ENCODE measurements around the gene NRG2.

The NRG2 gene

DNA sequence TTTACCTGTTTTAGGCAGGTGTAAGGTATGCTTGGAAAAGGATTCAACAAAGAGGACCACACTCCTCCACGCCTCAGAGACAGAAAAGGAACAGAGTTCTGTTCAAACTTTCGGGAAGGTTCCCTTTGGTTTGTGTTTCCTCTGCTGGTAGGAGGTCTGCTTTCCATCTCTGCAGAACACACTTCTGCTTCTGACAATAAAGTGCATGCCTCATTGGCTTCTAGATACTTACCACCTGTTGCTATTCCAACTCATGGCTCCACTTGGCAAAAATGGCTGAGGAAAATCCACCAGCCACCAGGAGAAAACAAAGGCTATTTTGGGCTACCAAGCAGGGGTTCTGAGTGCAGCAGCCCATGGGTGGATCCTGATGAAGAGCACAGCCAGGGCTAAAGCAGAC, 112.7 kb downstream of the NRG2 start:
- DNase-seq = no peak

GRCh38 chr5:139926797-139927503, 116.1 kb downstream of the NRG2 start:
- DNase-seq = no peak

- no peak for DNase-seq
These were observed 117.2 kb downstream of the NRG2 start for GRCh38 chr5:139925650-139926640.

DNA sequence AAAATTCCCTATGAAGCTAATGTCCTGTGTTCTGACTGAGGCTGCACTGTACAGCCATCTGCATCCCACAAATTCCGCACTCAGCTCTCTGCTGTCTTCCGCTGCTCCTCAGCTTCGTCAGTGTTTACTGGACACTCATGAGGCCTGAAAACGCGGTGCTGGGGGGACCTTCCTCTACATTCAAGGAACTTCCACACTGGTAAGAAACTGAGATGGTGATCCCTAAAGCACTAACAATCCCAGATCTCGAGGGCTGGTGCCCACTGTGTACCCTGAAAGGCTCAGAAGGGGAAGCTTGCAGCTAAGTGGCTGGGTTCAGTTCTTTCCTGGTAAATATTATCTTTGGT, 117.9 kb downstream of the NRG2 start:
- no peak for DNase-seq

DNA sequence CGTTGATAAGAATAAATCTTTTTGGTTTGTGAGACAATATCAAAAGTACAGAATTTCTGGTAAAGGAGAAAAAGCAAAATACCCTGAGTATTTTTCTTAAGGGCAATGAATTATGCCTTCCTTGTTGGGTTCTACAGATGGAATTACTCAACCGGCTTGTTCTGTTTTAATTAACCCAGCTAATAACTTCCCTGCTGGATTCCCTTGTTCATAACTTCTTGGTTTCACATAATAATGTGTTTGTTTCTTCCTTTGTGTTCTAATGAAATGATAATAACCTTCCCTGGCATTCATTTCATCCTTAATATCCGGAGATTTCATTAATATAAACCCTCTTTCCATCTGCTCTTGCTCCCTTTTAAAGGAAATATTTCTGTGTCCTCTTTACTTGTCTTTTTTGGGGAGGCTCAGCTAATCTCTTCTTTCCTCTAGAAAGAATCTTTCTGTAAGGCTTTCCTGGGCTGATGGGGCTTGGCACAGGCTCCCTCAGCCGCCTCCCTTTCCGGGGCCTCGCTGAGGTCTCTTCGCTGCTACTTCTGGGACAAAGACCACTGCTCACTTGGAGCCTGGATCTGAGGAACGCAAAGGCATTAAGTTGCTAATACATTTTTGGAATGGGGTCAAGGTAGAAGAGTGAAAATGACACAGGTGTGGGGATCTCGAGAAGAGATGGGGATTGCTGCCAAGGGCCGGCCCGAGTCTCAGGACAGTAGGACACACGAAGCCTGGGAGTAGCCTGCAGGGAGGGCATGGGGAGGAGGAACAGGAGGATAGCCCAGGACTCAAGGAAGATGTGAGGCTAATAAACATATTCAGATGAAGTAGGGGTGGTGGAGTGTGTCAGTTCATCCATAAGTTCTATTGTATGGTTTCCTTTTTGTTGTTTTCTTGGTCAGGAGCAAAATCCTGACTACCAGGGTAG, 118.5 kb downstream of the NRG2 start:
- DNase-seq = no peak

- DNase-seq = no peak
These were observed 123.8 kb downstream of the NRG2 start for GRCh38 chr5:139919308-139919707.

GRCh38 chr5:139915834-139916233, 127.3 kb downstream of the NRG2 start:
- DNase-seq = no peak

- no peak for DNase-seq
These were observed 127.8 kb downstream of the NRG2 start for GRCh38 chr5:139915266-139915665.

DNA sequence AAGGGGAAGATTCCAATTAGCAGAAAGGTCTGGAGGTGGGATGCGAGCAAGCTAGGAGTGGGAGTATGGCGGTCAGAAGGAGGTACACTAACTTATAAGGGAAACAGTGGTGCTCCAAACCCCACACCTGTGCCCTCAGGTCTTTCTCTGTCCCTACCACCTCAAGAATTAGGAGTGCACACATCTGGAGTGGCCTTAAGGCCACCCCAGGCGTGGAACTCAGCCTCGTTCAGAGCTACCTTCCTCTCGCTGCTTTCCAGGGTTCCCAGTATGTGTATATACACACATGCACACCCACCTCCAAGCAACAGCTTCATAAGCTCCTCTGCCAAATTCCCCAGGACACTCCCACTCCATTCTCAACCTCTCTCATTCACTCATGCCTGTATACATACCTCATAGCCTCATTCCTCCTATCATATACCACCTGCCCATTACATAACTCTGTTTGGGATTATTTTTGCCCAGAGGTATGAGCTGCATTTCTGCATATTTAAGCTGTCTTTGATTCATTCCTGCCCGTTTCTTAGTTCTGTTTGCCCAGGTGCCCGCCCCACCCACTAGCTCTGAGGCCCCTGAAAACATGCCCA, 128.8 kb downstream of the NRG2 start:
- no peak for DNase-seq

DNA sequence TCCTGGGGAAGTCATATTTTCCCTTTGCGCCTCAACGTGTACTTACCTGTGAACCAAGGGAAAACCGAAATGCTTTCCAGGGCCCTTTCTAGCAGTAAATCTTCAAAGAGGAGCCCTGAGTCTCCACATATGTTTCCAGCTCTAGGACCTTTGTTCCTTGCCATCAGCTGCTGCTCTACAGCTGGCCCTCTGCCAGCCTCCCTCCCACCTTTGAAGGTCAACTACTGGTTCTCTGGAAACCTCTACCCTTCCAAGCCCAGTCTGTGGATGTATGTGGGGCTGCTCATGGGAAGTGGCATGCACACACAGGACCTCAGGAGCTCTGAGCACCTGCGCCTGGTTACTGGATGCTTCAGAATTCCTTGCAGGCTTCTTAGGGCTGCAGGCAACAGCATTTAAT, 130.3 kb downstream of the NRG2 start:
- no peak for DNase-seq

DNA sequence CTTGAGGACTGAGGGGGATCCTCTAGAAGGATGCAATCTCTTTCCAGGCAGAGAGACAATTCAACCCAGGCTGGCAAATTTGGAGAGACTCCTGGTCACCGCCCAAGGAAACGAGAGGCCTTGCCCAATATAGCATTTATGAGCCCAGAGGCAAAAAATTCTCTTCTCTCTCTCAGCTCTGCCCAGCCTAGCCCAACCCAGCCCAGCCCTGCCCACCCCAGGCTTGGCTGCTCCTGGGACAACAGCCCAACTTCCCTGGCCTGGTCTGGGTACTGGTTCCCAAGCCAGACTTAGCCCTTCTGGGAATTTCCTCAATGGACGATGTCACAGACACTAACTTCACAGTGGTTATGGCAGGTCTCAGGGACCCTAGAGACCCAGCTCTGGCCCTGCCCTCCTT, 130.9 kb downstream of the NRG2 start:
- no peak for DNase-seq

GRCh38 chr5:139911425-139912120, 131.5 kb downstream of the NRG2 start:
- no peak for DNase-seq

GRCh38 chr5:139910901-139911300, 132.2 kb downstream of the NRG2 start:
- DNase-seq = no peak

GRCh38 chr5:139910036-139910435, 133.1 kb downstream of the NRG2 start:
- DNase-seq = no peak

DNA sequence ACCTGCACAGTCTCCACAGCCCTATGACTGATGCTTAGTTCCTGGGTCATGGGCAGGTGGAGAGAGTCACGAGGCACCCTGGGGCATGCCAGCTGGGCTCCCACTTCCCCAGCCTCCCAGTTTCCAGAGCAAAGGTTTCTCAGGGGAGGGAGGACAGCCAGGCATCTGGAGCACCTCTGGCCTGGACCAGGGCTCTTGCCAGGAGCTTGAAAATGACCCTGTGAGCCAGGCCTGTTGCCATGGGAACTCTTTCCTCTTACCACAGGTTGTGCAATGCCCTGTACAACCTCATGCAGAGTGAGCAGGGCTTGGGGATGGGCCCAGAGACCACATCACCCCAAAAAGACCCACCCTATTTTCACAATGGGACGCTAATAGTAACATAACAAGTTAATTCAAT, 134.3 kb downstream of the NRG2 start:
- no peak for DNase-seq

DNA sequence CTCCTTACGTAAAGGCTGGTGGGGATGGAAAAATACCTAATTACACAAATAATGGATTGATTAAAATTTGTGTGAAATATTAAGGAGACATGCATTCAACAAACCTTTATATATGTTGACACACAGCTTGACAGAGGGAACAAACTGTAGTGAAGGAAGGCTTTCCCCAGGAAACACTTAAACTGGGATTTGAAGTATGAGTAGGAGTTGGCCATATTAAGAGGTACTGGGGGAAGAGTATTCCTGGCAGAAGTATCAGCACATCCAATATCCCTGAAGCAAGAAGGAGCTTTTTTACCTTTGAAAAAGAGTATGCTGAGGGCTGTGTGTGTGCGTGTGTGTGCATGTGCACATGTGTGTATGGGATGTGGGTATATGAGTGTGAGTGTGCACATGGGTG, 136.4 kb downstream of the NRG2 start:
- no peak for DNase-seq

- DNase-seq = no peak
These were observed 138.1 kb downstream of the NRG2 start for GRCh38 chr5:139904816-139905661.

DNA sequence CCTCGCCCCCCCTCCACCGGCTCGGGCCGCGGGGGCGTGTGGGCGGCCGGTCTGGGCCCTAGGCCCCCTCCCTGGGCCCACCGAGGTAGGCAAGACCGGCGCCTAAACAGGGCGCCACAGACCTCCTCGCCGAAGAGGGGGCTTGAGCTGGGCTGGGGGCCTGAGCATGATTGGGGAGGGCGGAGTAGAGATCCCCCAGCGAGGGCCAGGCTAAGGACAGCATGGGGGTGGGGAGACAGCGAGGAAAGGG, 138.6 kb downstream of the NRG2 start:
- DNase-seq = no peak

GRCh38 chr5:139903795-139904565, 139.1 kb downstream of the NRG2 start:
- no peak for DNase-seq

GRCh38 chr5:139903450-139903794, 139.7 kb downstream of the NRG2 start:
- no peak for DNase-seq

DNA sequence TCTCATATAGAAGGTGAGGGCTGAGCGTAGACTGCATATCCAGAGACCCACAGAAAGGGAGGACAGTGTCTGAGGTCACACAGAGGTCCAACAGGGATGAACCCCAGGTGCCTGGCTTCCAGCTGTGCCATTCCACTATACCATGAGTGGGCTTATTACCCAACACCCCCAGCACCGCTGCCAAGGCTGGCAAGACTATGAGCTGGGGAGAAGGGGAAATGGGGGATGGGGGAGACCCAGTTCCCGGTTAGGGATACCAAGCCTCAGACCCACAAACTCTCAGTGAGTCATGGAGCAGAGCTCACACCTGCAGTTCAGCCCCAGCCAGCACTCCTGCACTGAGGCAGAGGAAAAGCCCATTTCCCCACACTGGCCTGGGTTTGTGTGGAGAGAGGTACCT, 141.1 kb downstream of the NRG2 start:
- DNase-seq = no peak

All from inflammatory macrophage treated with lipopolysaccharide for 1 hour (primary cell).